DMS114 treated with DMSO at 0.1 percent for 48 hours (cell line): Measurements from ENCODE around the gene CADM2.

Experiments
- DNase-seq: peaks from one replicate; lab custom pipeline; 2025; ENCODE audit not compliant: unreplicated experiment; lab: John Stamatoyannopoulos, UW

CADM2 gene

GRCh38 chr3:86104154-86104553, 1145.4 kb downstream of the CADM2 start:
- no peak for DNase-seq

GRCh38 chr3:86109434-86109833, 1150.6 kb downstream of the CADM2 start:
- no peak for DNase-seq
